ENCODE data around the gene JPH4. TPM values are rescaled to one million over a fixed set of nuclear protein-coding genes. Genes with fewer than 3 reads are reported as not detected.
A peak's percentile ranks its signal among the peaks of the same experiment; 100 is the strongest.

The JPH4 gene
- total RNA-seq, 2 donors from 2014 or later = 1.3 TPM; not detected in 1

- no peaks in the 10 kb centered on the region for H3K27me3 ChIP-seq (replicated peaks; ENCODE audit: insufficient read depth)
- DNase-seq (ENCODE audit: low spot score) (no peak), ATAC-seq (ENCODE audit: insufficient number of reproducible peaks, low FRiP score, low read depth) (no peak)
- no peak for TF ChIP-seq CTCF (IDR thresholded peaks at IDR 0.05)
- H3K27ac ChIP-seq = no peak overlapping the region
- peaks cover 9 to 20% of the 10 kb centered on the region in 2 donors for H3K4me1 ChIP-seq (ENCODE audit: control insufficient read depth in 1 of 2, low read depth in 2 of 2)
- H3K36me3 ChIP-seq = peaks cover 6% of the 10 kb centered on the region
- H3K9me3 ChIP-seq = no peaks in the 10 kb centered on the region
- no peak overlapping the region for H3K4me3 ChIP-seq
Measured at GRCh38 chr14:23558346-23559009, 20.1 kb downstream of the JPH4 start.

GRCh38 chr14:23557946-23558345 lies 20.6 kb downstream of the JPH4 start:
- TF ChIP-seq CTCF (IDR thresholded peaks at IDR 0.05) = no peak
- no peak for DNase-seq (ENCODE audit: low spot score)
- Histone ChIP-seq H3K27me3 (replicated peaks; ENCODE audit: insufficient read depth) (no peaks in the 10 kb centered on the region), H3K9me3 (no peaks in the 10 kb centered on the region), H3K36me3 (peaks cover 6% of the 10 kb centered on the region), H3K27ac (no peak overlapping the region), H3K4me3 (no peak overlapping the region), H3K4me1 (ENCODE audit: control insufficient read depth in 1 of 2, low read depth in 2 of 2) (peaks cover 9 to 20% of the 10 kb centered on the region in 2 donors)
- ATAC-seq (ENCODE audit: insufficient number of reproducible peaks, low FRiP score, low read depth) = no peak

GRCh38 chr14:23557521-23557920 lies 21.1 kb downstream of the JPH4 start:
- H3K27ac ChIP-seq = no peak overlapping the region
- H3K36me3 ChIP-seq = peaks cover 6% of the 10 kb centered on the region
- H3K27me3 ChIP-seq (replicated peaks; ENCODE audit: insufficient read depth) = no peaks in the 10 kb centered on the region
- TF ChIP-seq CTCF (IDR thresholded peaks at IDR 0.05) = no peak
- no peaks in the 10 kb centered on the region for H3K9me3 ChIP-seq
- H3K4me1 ChIP-seq (ENCODE audit: control insufficient read depth in 1 of 2, low read depth in 2 of 2) = peaks cover 9 to 20% of the 10 kb centered on the region in 2 donors
- no peak for ATAC-seq (ENCODE audit: insufficient number of reproducible peaks, low FRiP score, low read depth)
- DNase-seq (ENCODE audit: low spot score) = no peak
- H3K4me3 ChIP-seq = no peak overlapping the region

- Histone ChIP-seq H3K4me1 (ENCODE audit: control insufficient read depth in 1 of 2, low read depth in 2 of 2) (peaks cover 9 to 23% of the 10 kb centered on the region in 2 donors), H3K36me3 (peaks cover 6% of the 10 kb centered on the region), H3K9me3 (no peaks in the 10 kb centered on the region), H3K4me3 (peak overlapping the region; percentile 99), H3K27me3 (replicated peaks; ENCODE audit: insufficient read depth) (no peaks in the 10 kb centered on the region), H3K27ac (peak overlapping the region; percentile 93 to 97)
- no peak for ATAC-seq (ENCODE audit: insufficient number of reproducible peaks, low FRiP score, low read depth)
- TF ChIP-seq CTCF (IDR thresholded peaks at IDR 0.05) = no peak
- no peak for DNase-seq (ENCODE audit: low spot score)
Measured at GRCh38 chr14:23556700-23557440, 21.7 kb downstream of the JPH4 start.

GRCh38 chr14:23555882-23556699 lies 22.5 kb downstream of the JPH4 start, which contains the start of gene THTPA:
THTPA (plus strand) TSS chr14:23556271; CDS start chr14:23556758, 487 bp downstream.
- Histone ChIP-seq H3K36me3 (peaks cover 6% of the 10 kb centered on the region), H3K27me3 (replicated peaks; ENCODE audit: insufficient read depth) (no peaks in the 10 kb centered on the region), H3K27ac (peak within 1 kb of the TSS; percentile 93 to 97), H3K4me3 (peak within 1 kb of the TSS; percentile 99), H3K9me3 (no peaks in the 10 kb centered on the region), H3K4me1 (ENCODE audit: control insufficient read depth in 1 of 2, low read depth in 2 of 2) (peaks cover 9 to 25% of the 10 kb centered on the region in 2 donors)
- peak; percentile 76 for DNase-seq (ENCODE audit: low spot score)
- TF ChIP-seq CTCF (IDR thresholded peaks at IDR 0.05) = no peak
- ATAC-seq (ENCODE audit: insufficient number of reproducible peaks, low FRiP score, low read depth) = peak; percentile 87
